Limb (tissue), 2 donors: Measurements from ENCODE around the gene THEMIS2.

Experiments
- DNase-seq, 2 donors: peaks; one replicate each; pipeline ENCODE4 v3.0.0-alpha.2; 2016; ENCODE audit errors: extremely low spot score in 2 of 2

THEMIS2 gene

DNA sequence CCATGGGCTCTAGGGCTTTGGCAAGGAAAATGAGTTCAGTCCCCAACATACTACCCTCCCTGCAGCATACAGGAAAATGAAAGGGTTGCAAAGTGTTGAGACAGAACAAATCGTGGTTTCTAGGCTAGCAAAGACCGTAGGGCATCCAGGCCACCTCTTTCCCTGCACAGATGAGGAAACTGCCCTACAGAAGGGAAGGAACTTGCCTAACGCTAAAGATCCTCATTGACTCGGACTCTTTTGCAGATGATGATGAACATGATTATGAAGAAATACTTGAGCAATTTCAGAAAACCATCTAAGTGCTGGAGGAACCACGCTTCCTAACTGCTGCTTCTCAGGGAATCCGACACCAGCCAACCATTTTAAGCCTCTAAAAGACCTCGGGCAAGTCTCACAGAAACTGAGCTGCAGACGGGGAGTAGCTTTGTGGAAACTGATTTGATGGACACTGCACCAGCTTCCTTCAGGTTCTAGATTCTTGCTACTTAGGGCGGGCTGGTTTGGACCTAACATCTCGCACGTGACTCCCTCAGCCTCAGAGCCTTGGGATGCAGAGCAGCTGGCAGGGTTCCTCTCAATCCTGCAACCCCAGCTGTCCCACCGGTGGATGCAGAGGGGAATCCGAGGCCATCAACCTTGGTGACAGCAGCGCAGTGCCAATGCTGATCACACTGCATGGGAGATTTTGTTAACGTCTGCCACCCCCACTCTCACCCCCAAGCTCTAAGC lies 13.4 kb downstream of the THEMIS2 start:
- DNase-seq = no peak

DNA sequence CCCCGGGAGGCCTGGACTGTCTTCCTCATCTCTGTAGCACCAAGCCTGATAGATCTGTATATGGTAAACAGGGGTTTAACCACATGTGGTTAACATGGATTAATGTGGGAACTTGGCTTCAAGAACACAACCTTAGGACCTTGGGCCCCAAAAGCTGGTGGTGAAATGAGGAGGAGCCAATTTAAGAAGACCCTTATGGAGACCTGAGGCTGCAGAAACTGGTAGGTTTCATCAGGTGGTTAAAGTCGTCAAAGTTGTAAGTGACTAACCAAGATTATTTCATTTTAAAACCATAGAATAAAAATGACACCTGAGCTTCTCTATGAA lies 14.0 kb downstream of the THEMIS2 start:
- DNase-seq = no peak

DNA sequence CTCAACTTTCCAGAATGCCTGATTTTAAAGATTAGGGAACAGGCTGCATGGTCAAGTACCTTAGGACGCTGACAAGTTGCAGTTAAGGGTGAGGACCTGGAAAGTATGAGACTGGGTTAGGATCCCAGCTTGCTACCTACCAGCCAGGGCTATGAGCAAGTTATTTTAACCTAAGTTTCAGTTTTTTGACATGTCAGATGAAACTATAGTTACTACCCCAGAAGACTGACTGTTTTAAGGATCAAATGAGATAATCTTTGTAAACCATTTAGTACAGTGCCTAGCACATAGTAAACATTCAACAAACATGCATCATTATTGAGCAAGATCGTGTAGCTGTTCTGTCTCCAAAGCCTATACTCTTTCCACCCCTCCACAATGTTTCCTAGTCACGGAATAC lies 14.4 kb downstream of the THEMIS2 start:
- DNase-seq = no peak

DNA sequence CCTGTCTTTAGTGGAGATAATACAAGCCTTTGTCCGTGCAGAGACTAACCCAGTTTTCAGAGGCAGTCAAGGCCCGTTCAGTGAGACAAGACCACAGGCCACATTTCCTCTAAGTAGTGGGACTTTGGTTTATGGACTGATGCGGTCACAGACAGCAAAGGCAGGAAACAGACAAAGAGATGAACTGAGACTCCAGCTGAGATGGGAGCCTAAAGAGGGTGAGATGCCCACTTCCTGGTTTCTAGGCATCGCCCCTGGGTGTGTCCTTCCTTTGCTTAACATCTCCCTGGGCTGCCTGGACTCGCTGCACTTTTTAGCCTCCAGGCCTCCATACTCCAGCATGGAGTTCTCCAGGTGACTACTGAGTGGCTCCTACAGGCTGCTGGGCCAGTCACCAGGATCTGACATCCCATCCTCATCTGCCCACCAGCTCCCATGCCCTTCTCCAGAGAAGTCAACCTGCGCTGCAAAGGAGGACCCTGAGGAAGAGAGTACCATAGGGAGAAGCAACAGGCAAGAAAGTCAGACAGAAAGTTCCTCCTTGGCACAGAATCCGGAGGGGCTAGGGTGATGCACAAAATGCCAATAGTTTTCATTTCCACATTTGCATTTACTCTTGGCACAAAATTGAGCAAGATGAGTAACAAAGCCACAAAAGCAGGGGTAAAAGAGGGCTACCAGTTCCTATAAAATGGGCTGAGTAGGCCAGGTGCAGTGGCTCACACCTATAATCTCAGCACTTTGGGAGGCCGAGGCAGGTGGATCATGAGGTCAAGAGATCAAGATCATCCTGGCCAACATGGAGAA lies 15.1 kb downstream of the THEMIS2 start:
- no peak for DNase-seq

DNA sequence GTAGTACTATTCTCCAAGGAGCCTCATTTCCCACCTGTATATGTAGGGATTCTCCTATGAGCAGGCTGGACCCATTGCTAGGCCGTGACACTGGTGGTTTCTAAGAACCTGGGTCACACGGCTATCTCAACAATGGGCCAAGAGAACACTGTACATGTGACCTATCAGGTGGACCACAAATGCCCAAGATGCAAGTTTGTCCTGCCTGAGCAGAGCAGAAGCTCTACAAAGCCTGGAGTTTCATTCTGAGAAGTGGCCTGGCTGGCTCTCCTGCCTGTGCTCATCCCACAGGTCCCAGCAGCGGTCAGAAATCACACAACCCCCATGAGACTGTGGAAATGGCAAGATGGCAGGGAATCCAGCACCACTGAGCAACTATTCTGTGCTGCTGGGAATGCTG lies 17.2 kb downstream of the THEMIS2 start:
- no peak for DNase-seq

DNA sequence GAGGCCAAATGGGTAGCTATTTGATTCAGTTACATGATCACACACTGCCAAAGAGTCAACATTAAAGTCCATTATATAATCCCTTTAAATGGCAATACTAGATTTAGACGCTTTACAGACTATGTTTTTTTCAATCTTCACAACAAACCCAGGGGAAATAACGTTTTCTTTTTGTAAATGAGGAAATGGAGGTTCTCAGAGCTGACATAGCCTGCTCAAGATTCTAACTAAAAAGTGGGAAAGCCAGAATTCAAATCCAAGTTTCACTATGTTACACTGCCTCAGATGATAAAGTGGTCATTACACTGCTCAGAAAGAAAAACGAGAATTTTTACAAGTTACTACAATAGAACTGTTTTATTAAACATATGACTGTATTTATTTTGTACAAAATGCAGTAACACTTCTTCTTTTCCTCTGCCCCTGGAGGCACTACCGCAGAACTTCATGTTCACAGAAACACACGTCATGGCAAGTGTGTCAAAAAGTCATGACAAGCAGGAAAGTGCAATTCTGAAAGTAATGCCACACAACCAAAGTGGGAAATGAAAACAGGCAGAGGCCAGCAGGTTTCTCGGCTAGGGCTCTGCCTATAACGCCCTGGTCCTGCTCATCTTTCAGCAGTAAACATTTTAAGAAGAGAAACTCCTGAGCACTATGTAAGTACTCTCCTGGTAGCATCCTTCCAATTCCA lies 19.0 kb downstream of the THEMIS2 start:
- DNase-seq = no peak

DNA sequence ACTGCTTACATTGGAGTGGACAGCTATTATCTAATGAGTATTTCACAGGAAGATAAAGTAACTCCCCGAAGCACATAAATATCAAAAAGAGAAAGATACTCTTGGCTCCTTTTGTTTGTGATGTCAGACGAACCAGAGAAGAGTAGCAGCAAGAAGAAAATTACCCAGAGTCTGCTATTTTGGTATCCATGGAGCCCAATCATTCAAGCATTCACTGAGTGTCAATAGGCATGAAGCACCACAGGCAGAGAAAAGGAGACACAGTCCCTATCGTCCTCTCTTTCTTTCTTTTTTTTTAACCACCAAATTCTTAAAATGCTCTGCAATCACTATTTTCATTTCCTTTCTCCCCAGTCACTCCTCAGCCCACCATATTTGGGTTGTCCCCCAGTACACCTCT lies 22.2 kb downstream of the THEMIS2 start:
- DNase-seq = no peak

DNA sequence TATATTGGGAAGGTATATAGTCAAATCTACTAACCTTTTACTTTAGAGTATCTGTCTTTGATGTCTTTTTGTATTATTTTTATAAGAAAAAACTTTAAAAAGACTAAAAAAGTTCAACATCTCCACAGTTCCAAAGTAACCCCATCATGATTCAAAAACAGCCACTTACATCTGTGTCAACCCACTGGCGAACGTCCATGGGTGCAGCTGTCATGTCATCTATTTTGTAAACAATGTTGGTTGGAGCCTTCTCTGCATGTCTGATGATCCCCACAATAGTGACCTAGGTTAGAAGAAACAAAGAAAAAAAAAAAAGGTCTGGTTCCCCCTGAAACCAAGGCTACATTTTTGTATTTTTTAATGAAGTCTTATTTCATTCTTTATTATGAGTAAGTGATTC lies 34.4 kb downstream of the THEMIS2 start:
- no peak for DNase-seq

DNA sequence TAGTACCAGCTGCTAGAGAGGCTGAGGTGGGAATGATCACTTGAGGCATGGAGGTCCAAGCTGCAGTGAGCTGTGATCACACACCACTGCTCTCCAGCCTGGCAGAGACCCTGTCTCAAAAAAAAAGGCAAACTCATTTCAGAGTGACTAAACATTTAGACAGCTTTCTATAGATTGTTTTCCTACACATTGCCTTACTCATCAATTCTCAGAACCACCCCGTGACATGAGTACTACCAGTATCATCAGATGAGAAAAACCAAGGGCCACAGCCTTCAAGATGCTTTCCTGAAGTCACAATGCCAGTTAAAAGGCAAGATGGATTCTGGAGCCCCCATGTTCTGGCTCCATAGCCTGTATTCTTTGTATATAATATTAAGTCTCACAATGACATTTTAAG lies 40.1 kb downstream of the THEMIS2 start:
- DNase-seq = no peak

DNA sequence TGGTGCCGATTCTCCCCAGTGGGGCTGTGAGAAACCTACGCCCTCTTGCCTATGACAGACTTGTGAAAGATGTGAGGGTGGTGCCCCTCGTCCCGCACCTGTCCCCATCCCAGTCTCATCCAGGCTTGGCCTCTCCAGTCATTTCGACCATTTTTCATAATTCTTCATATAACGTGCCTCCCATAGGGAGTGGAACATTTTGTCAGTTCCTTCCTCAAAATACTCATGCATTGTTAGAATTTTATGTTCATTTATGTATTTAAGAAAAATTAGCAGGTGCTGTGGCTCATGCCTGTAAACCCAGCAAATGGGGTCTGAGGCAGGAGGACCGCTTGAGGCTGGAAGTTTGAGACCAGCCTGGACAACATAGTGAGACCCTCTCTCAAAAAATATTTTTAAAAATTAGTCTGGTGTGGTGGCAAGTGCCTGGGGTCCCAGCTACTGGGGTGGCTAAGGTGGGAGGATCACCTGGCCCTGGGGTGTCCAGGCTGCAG lies 42.8 kb downstream of the THEMIS2 start:
- DNase-seq = no peak

DNA sequence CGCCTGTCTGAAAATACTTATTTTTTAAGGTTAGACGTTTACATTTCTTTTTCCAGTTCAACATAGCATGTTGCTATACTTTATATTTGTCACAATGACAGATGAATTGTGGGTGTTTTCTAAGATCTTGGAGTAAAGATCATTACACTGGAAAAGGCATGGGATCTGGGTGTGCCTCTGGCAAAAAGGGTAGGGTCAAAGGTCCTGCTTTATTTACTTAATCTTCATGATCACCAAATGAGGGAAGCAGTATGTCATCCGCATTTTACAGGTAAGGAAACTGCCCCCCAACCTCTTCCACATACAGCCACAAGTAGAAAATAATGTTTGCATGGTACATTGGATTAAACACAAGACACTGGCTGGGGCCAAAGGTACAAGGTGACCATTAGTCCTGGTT lies 49.9 kb downstream of the THEMIS2 start:
- no peak for DNase-seq

DNA sequence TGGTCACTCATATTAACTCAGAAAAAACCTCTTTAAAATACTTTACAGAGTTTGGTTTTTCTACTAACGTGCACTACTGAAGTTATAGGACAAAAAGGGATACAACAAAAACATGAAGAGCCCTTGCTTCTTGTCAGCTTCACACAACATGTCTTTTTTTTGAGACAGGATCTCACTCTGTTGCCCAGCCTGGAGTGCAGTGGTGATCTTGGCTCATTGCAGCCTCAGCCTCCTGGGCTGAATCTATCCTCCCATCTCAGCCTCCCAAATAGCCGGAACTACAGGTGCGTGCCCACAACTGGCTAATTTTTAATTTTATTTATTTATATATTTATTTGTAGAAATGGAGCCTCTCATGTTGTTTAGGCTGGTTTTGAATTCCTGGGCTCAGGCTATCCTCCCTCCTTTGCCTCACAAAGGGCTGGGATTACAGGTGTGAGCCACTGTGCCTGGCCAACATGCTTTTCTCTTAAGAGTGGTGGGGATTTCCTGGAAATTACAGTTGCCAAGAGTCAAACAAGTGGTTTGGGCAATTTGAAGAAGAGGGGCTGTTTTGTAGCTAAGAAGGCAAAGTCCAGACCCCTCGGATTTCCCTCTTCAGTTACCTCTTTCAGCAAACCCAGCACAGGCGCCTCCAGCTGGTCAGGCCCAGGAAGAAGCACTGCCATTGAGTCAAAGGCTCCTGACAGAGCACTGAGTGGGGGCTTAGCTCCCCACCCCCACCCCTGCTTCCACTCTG lies 56.0 kb downstream of the THEMIS2 start:
- no peak for DNase-seq

DNA sequence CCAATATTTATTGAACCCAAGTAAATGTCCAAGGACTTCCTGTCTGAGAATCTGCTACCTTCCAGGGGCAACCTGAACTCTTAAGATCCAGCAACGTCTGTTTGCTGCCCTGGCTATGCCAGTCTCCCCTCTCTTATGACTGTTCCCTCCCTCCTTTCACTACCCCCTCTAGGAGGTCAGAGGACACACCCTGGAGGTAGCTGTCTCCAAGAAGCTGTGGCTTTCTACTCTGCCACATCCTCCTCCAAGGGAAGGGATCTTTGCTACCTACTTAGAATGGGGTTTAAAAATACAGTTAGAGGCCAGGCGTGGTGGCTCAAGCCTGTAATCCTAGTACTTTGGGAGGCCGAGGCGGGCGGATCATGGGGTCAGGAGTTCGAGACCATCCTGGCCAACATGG lies 58.8 kb downstream of the THEMIS2 start:
- DNase-seq = no peak

DNA sequence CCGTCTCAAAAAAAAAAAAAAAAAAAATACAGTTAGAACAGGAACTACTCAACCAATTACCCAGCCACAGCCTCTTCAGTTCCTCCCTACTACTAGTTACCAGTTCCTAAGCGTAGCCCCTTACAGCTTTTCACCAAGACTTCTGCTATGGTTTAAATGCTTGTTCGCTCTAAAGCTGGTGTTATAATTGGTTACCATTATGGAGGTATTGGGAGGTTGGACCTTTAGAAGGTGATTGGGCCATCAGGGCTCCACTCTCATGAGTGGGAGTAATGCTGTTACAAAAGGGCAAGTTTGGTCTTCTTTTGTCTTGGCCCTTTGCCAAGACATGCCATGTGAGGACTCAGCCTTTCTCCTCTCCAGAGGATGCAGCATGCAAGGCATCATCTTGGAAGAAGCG lies 59.4 kb downstream of the THEMIS2 start:
- no peak for DNase-seq

DNA sequence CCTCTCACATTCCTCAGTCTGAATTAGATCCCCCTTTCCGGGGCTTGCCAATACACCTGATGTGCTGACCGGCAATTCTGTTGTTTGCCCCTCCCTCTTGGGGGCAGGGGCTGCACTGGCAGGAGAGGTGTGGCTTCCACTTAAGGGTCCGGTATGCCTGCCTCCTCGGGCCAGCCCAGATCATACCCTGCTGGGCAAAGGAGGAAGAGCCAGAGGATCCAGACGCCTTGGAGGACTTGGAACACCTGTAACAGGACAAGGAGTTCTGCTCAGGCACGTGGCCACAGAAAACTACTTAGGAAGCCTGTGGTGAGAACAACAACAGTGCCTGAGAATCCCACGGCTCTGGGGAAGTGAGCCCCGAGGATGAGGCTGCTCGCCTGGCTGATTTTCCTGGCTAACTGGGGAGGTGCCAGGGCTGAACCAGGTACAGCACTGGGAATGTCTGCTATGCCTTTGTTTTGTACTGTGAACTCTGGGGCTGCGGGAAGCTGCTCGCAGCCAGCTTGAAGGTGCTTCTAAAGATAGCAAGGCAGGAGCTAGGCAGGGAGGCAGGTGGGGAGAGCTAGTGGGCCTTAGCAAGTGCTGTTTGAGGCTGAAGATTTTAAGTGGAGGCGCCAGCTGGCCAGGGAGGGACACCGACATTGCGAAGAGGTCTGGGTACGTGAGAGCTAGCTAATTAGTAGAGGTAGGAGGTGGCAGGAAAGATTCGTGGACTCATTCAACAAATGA lies 62.6 kb downstream of the THEMIS2 start, which contains the start of gene SMPDL3B:
TSS of gene SMPDL3B (plus strand) at position 183 of the 732 bp plus-strand sequence. CDS start at position 367, 184 bp downstream.
- DNase-seq = no peak

DNA sequence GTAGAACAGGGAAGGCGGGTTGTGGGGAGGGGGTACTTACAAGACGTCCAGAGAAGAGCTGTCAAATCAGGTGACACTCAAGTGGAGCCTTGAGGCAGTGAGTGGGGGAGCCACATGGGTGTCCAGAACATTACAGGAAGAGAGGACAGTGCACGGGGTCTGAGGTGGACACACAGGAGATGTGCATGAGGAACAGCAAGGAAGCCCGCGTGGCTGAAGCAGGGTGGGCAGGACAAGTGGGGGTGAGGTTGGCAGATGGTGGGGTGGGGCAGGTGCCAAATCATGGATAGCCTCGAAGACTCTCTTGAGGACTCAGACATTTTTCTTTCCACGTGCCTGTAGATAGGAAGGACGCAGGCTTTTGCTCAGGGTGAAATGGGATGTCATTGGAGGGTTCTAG lies 63.4 kb downstream of the THEMIS2 start:
- DNase-seq = no peak
